ENCODE results near the gene CRAMP1. TPM values are rescaled to one million over a fixed set of nuclear protein-coding genes. Genes with fewer than 3 reads are reported as not detected.
"Not testable (repeated sequence)": the region's sequence is repeated elsewhere in the genome, so short reads cannot be mapped to it uniquely, and the experiment has no call there.

Gene CRAMP1
- total and polyA plus RNA-seq, 2 donors from 2014 or later: 2.9 to 20.0 TPM

DNA sequence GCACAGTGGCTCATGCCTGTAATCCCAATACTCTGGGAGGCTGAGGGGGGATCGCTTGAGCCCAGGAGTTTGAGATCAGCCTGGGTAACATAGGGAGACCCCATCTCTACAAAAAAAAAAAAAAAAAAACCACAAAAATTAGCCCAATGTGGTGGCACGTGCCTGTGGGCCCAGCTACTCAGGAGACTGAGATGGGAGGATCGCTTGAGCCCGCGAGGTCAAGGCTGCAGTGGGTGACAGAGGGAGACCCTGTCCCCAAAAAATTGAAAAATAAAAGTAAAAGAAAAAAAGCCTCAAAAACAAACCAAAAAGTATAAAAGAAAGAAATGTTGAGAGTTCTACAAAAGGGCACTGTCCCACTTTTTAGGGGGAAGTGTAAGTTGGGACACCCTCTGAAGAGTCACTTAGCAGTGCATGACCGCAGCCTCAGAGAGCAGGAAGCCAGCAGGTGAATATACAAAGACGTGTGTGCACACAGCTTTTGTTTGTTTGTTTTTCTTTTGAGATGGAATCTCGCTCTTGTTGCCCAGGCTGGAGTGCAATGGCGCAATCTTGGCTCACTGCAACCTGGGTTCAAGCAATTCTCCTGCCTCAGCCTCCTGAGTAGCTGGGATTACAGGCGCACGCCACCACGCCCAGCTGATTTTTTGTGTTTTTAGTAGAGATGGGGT is 107.5 kb downstream of the CRAMP1 start:
- DNase-seq; H3K27me3 ChIP-seq (ENCODE audit: control insufficient read depth, insufficient read depth, low read length); H3K4me1 ChIP-seq (ENCODE audit: control insufficient read depth in 2 of 3, insufficient read depth in 2 of 3, low read depth in 1 of 3, low read length in 3 of 3); H3K9ac ChIP-seq (ENCODE audit: low read length in 3 of 3); intact Hi-C loops (cut with DNase I); H3K4me3 ChIP-seq (ENCODE audit: low read length in 3 of 3); H3K36me3 ChIP-seq (ENCODE audit: control insufficient read depth in 2 of 3, insufficient read depth in 3 of 3, low read length in 3 of 3); H3K9me3 ChIP-seq (ENCODE audit: control insufficient read depth in 2 of 3, insufficient read depth in 1 of 3, low read length in 3 of 3); FAIRE-seq; H3K27ac ChIP-seq (ENCODE audit: low read depth in 2 of 2, low read length in 2 of 2): not testable (repeated sequence)

DNA sequence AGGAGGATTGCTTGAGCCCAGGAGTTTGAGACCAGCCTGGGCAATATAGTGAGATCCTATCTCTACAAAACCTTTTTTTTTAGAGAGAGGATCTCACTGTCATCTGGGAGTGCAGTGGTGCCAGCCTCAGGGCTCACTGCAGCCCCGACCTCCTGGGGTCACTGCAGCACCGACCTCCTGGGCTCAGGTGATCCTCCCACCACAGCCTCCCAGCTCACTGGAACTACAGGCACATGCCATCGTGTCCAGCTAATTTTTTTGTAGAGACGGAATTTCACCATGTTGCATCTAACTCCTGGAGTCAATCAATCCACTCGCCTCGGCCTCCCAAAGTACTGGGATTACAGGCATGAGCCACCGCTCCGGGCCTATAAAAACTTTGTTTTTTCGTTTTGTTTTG is 109.2 kb downstream of the CRAMP1 start:
- TF ChIP-seq, protein P1, sequence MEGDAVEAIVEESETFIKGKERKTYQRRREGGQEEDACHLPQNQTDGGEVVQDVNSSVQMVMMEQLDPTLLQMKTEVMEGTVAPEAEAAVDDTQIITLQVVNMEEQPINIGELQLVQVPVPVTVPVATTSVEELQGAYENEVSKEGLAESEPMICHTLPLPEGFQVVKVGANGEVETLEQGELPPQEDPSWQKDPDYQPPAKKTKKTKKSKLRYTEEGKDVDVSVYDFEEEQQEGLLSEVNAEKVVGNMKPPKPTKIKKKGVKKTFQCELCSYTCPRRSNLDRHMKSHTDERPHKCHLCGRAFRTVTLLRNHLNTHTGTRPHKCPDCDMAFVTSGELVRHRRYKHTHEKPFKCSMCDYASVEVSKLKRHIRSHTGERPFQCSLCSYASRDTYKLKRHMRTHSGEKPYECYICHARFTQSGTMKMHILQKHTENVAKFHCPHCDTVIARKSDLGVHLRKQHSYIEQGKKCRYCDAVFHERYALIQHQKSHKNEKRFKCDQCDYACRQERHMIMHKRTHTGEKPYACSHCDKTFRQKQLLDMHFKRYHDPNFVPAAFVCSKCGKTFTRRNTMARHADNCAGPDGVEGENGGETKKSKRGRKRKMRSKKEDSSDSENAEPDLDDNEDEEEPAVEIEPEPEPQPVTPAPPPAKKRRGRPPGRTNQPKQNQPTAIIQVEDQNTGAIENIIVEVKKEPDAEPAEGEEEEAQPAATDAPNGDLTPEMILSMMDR (IDR thresholded peaks at IDR 0.05; ENCODE audit: borderline replicate concordance, extremely low read depth, insufficient read depth): no peak
- Histone ChIP-seq H3K9me3 (ENCODE audit: control insufficient read depth in 2 of 3, insufficient read depth in 1 of 3, low read length in 3 of 3) (no peaks in the 10 kb centered on the region), H3K9ac (ENCODE audit: low read length in 3 of 3) (no peak overlapping the region), H3K4me1 (ENCODE audit: control insufficient read depth in 2 of 3, insufficient read depth in 2 of 3, low read depth in 1 of 3, low read length in 3 of 3) (peaks cover 0 to 2% (median 0%) of the 10 kb centered on the region in 3 donors), H3K27me3 (ENCODE audit: control insufficient read depth, insufficient read depth, low read length) (no peaks in the 10 kb centered on the region), H3K27ac (ENCODE audit: low read depth in 2 of 2, low read length in 2 of 2) (no peak overlapping the region), H3K36me3 (ENCODE audit: control insufficient read depth in 2 of 3, insufficient read depth in 3 of 3, low read length in 3 of 3) (peaks cover 0 to 7% (median 5%) of the 10 kb centered on the region in 3 donors), H3K4me3 (ENCODE audit: low read length in 3 of 3) (no peak overlapping the region)
- DNase-seq: no peak
- FAIRE-seq: no peak
- intact Hi-C loops (cut with DNase I): no loop called here

DNA sequence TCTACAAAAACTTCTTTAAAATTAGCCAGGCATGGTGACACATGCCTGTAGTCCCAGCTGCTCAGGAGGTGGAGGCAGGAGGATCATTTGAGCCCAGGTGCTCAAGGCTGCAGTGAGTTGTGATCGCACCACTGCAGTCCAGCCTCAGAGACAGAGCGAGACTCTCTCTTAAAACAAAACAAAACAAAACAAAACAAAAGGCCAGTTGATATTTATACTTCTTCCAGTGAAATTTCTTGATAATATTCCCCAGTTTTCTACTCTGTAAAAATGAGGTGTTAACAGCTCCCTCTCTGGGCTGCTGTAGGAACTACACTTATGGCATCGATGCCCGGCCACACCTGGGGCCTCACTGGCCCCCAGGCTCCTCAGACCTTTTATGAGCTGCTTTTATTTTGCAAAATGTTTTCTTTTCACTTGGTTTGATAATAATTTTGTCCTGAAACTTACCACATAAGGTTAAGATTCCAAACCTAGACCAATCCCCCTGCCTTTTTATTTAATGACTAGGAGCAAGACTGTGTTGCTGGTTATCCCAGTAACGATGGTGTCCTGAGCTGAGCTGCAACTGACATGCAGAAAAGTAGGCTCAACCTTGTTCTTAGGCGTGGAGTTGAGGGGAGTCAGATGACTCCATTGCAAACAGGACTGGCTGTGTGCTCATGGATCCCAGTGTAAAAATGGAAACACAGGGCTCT is 111.4 kb downstream of the CRAMP1 start:
- Histone ChIP-seq H3K9me3 (ENCODE audit: control insufficient read depth in 2 of 3, insufficient read depth in 1 of 3, low read length in 3 of 3) (no peaks in the 10 kb centered on the region), H3K27me3 (ENCODE audit: control insufficient read depth, insufficient read depth, low read length) (no peaks in the 10 kb centered on the region), H3K9ac (ENCODE audit: low read length in 3 of 3) (no peak overlapping the region), H3K36me3 (ENCODE audit: control insufficient read depth in 2 of 3, insufficient read depth in 3 of 3, low read length in 3 of 3) (peaks cover 3 to 10% (median 7%) of the 10 kb centered on the region in 3 donors), H3K4me3 (ENCODE audit: low read length in 3 of 3) (no peak overlapping the region), H3K27ac (ENCODE audit: low read depth in 2 of 2, low read length in 2 of 2) (no peak overlapping the region), H3K4me1 (ENCODE audit: control insufficient read depth in 2 of 3, insufficient read depth in 2 of 3, low read depth in 1 of 3, low read length in 3 of 3) (peaks cover 0 to 2% (median 0%) of the 10 kb centered on the region in 3 donors)
- intact Hi-C loops (cut with DNase I): no loop called here
- TF ChIP-seq, protein P1 (IDR thresholded peaks at IDR 0.05; ENCODE audit: borderline replicate concordance, extremely low read depth, insufficient read depth): peak; percentile 66
- FAIRE-seq: no peak
- DNase-seq: peak in 2 of 5 donors; percentile 37 to 38

DNA sequence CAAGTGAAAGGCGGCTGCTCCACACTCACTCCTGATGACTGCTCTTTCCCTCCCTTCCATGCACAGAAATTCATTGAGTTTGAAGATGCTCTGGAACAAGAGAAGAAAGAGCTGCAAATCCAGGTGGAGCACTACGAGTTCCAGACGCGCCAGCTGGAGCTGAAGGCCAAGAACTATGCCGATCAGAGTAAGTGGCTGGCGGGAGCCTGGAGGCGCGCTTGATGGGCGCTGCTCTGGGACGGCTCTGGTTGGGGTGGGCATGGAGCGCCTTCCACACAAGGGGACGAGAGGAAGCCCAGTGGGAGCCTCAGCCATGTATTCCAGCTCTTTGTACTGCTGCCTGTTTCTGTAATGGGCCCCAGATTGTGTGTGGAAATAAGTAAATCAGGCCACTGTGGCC is 112.3 kb downstream of the CRAMP1 start:
- H3K9me3 ChIP-seq (ENCODE audit: control insufficient read depth in 2 of 3, insufficient read depth in 1 of 3, low read length in 3 of 3): no peaks in the 10 kb centered on the region
- DNase-seq (no peak), FAIRE-seq (no peak)
- TF ChIP-seq, protein P1 (IDR thresholded peaks at IDR 0.05; ENCODE audit: borderline replicate concordance, extremely low read depth, insufficient read depth): no peak
- peaks cover 3 to 12% (median 7%) of the 10 kb centered on the region in 3 donors for H3K36me3 ChIP-seq (ENCODE audit: control insufficient read depth in 2 of 3, insufficient read depth in 3 of 3, low read length in 3 of 3)
- H3K27me3 ChIP-seq (ENCODE audit: control insufficient read depth, insufficient read depth, low read length): no peaks in the 10 kb centered on the region
- H3K9ac ChIP-seq (ENCODE audit: low read length in 3 of 3): no peak overlapping the region
- H3K4me3 ChIP-seq (ENCODE audit: low read length in 3 of 3): no peak overlapping the region
- intact Hi-C loops (cut with DNase I): no loop called here
- no peak overlapping the region for H3K27ac ChIP-seq (ENCODE audit: low read depth in 2 of 2, low read length in 2 of 2)
- H3K4me1 ChIP-seq (ENCODE audit: control insufficient read depth in 2 of 3, insufficient read depth in 2 of 3, low read depth in 1 of 3, low read length in 3 of 3): peaks cover 0 to 2% (median 0%) of the 10 kb centered on the region in 3 donors

All from kidney (tissue), 14 donors.